H1 (cell line): ENCODE data around the gene EXOC2. TPM values are rescaled to one million over a fixed set of nuclear protein-coding genes. Genes with fewer than 3 reads are reported as not detected.
A peak's percentile ranks its signal among the peaks of the same experiment; 100 is the strongest.

Experiments
- CTCF ChIA-PET: fragments of 300-600 bp; sonication (Branson Sonifier 250); formaldehyde crosslinking; loops from one replicate; lab custom pipeline; 2021; ENCODE audit not compliant: partially characterized antibody; lab: Charles Lee
- POLR2A ChIA-PET: fragments of 300-600 bp; sonication (Branson Sonifier 250); formaldehyde crosslinking; loops from one replicate; lab custom pipeline; 2021; ENCODE audit warnings: inconsistent platforms; ENCODE audit not compliant: partially characterized antibody; lab: Charles Lee
- DNase-seq, 2 experiments: peaks; one replicate each; pipeline versions ENCODE4 v3.0.0 to v3.0.0-alpha.2; 2010 to 2022; ENCODE audit warnings: low spot score in 2 of 2, low read depth in 1 of 2, mixed read lengths in 1 of 2
- FAIRE-seq: peaks from 2 replicates; lab custom pipeline; 2011; peaks lifted over from hg19 to GRCh38; lab: Jason Lieb, UNC
- H2AFZ ChIP-seq: 2 replicates; pipeline ENCODE4 v1.8.1; 2012; ENCODE audit warnings: low read length, inconsistent platforms
- H2AK5ac ChIP-seq: 2 replicates; pipeline ENCODE4 v1.6.1; 2013; ENCODE audit warnings: low read depth, low read length
- H2BK120ac ChIP-seq: replicated peaks from 2 replicates; pipeline ENCODE3; 2013; ENCODE audit warnings: low read depth, low read length, inconsistent platforms
- H2BK12ac ChIP-seq: 2 replicates; pipeline ENCODE4 v1.6.1; 2013; ENCODE audit warnings: low read depth, low read length
- H2BK15ac ChIP-seq: 2 replicates; pipeline ENCODE4 v1.6.1; 2013; ENCODE audit warnings: low read length
- H2BK20ac ChIP-seq: 2 replicates; pipeline ENCODE4 v1.6.1; 2013; ENCODE audit warnings: low read length
- H2BK5ac ChIP-seq: 2 replicates; pipeline ENCODE4 v1.6.1; 2013; ENCODE audit warnings: low read depth, low read length
- H3K14ac ChIP-seq: 2 replicates; pipeline ENCODE4 v1.6.1; 2013; ENCODE audit warnings: inconsistent platforms; ENCODE audit not compliant: insufficient read length
- H3K18ac ChIP-seq: 2 replicates; pipeline ENCODE4 v1.6.1; 2013; ENCODE audit warnings: low read length; ENCODE audit errors: extremely low read depth
- H3K23ac ChIP-seq: 2 replicates; pipeline ENCODE4 v1.6.1; 2013; ENCODE audit warnings: inconsistent platforms; ENCODE audit not compliant: insufficient read length
- H3K23me2 ChIP-seq: 2 replicates; pipeline ENCODE4 v1.6.1; 2013; ENCODE audit warnings: low read depth, low read length
- H3K27ac ChIP-seq: 2 replicates; pipeline ENCODE4 v1.6.1; 2011; ENCODE audit warnings: low read depth, low read length, inconsistent platforms
- H3K27me3 ChIP-seq, 4 experiments: replicated peaks in 1 of 4; 1 replicate in 1 of 4; 2 replicates in 3 of 4; pipeline versions ENCODE4 v1.6.1 to v1.8.1; 2011 to 2013; ENCODE audit warnings: low read length in 3 of 4, mild to moderate bottlenecking in 3 of 4, inconsistent platforms in 2 of 4, mixed read lengths in 2 of 4, moderate library complexity in 1 of 4; ENCODE audit not compliant: control insufficient read depth in 3 of 4, insufficient read depth in 3 of 4; ENCODE audit errors: extremely low read depth in 1 of 4
- H3K36me3 ChIP-seq, 4 experiments: 2 replicates each; pipeline versions ENCODE4 v1.6.1 to v1.8.1; 2011 to 2013; ENCODE audit warnings: mild to moderate bottlenecking in 4 of 4, low read length in 3 of 4, moderate library complexity in 2 of 4, control low read depth in 1 of 4, inconsistent platforms in 1 of 4; ENCODE audit not compliant: insufficient read depth in 4 of 4, control insufficient read depth in 2 of 4
- H3K4ac ChIP-seq: replicated peaks from 2 replicates; pipeline ENCODE3; 2013; ENCODE audit warnings: low read length, low read depth, mixed read lengths, inconsistent platforms; ENCODE audit not compliant: insufficient read length
- H3K4me1 ChIP-seq, 4 experiments: replicated peaks in 1 of 4; 1 replicate in 1 of 4; 2 replicates in 3 of 4; pipeline versions ENCODE4 v1.6.1 to v1.8.1; 2011 to 2013; ENCODE audit warnings: low read length in 3 of 4, inconsistent platforms in 2 of 4, mixed read lengths in 1 of 4; ENCODE audit not compliant: insufficient read depth in 4 of 4, control insufficient read depth in 3 of 4
- H3K4me2 ChIP-seq, 2 experiments: 2 replicates each; pipeline versions ENCODE4 v1.6.1 to v1.8.1; 2011 to 2013; ENCODE audit warnings: low read depth in 2 of 2, low read length in 2 of 2, control low read depth in 1 of 2, inconsistent platforms in 1 of 2, mild to moderate bottlenecking in 1 of 2; ENCODE audit not compliant: insufficient read depth in 1 of 2
- H3K4me3 ChIP-seq, 4 experiments: fragments of 200-600, 300-600 bp in 1 of 4; sonication (generic), shearing (Covaris generic), sonication (Bioruptor Twin) in 1 of 4; 2 replicates each; pipeline versions ENCODE4 v1.5.1 to v1.8.1; 2011 to 2016; ENCODE audit warnings: low read length in 4 of 4, low read depth in 3 of 4, control low read depth in 2 of 4, inconsistent platforms in 2 of 4, mild to moderate bottlenecking in 2 of 4, mixed read lengths in 1 of 4, moderate library complexity in 1 of 4; ENCODE audit not compliant: insufficient read depth in 2 of 4; ENCODE audit errors: extremely low read depth in 1 of 4
- H3K56ac ChIP-seq: replicated peaks from 2 replicates; pipeline ENCODE3; 2013; ENCODE audit warnings: low read depth, mild to moderate bottlenecking, mixed read lengths, low read length, inconsistent platforms; ENCODE audit not compliant: insufficient read length
- H3K79me1 ChIP-seq: 2 replicates; pipeline ENCODE4 v1.6.1; 2013; ENCODE audit warnings: low read depth, low read length, control low read depth
- H3K79me2 ChIP-seq, 2 experiments: 2 replicates each; pipeline versions ENCODE4 v1.6.1 to v1.8.1; 2012 to 2013; ENCODE audit warnings: low read length in 2 of 2, mild to moderate bottlenecking in 2 of 2, inconsistent platforms in 1 of 2; ENCODE audit not compliant: insufficient read depth in 2 of 2, control insufficient read depth in 1 of 2
- H3K9ac ChIP-seq, 4 experiments: replicated peaks in 1 of 4; 1 replicate in 1 of 4; 2 replicates in 3 of 4; pipeline versions ENCODE4 v1.6.1 to v1.8.1; 2011 to 2013; ENCODE audit warnings: low read depth in 3 of 4, low read length in 3 of 4, control low read depth in 2 of 4, mild to moderate bottlenecking in 2 of 4, moderate library complexity in 2 of 4, inconsistent platforms in 1 of 4; ENCODE audit errors: extremely low read depth in 1 of 4
- H3K9me3 ChIP-seq, 2 experiments: 2 replicates each; pipeline versions ENCODE4 v1.6.1 to v1.8.1; 2012 to 2013; ENCODE audit warnings: mild to moderate bottlenecking in 2 of 2, moderate library complexity in 2 of 2, control low read depth in 1 of 2, inconsistent platforms in 1 of 2, low read depth in 1 of 2, low read length in 1 of 2, mixed read lengths in 1 of 2; ENCODE audit not compliant: insufficient read depth in 2 of 2
- H4K20me1 ChIP-seq, 2 experiments: replicated peaks in 1 of 2; 2 replicates each; pipeline versions ENCODE3 to v1.8.1; 2011 to 2013; ENCODE audit warnings: inconsistent platforms in 2 of 2, low read length in 2 of 2, mild to moderate bottlenecking in 1 of 2; ENCODE audit not compliant: insufficient read depth in 2 of 2, control insufficient read depth in 1 of 2
- H4K5ac ChIP-seq: 2 replicates; pipeline ENCODE4 v1.6.1; 2013; ENCODE audit warnings: low read length, low read depth, mixed read lengths, inconsistent platforms; ENCODE audit not compliant: insufficient read length
- H4K8ac ChIP-seq: 2 replicates; pipeline ENCODE4 v1.8.0; 2013; ENCODE audit warnings: mild to moderate bottlenecking, moderate library complexity, low read length, inconsistent platforms; ENCODE audit not compliant: insufficient read depth; ENCODE audit errors: extremely low read depth
- H4K91ac ChIP-seq: replicated peaks from 2 replicates; pipeline ENCODE3; 2013; ENCODE audit warnings: low read length, mixed read lengths, inconsistent platforms; ENCODE audit not compliant: insufficient read length
- ATF3 ChIP-seq: IDR thresholded peaks from 2 replicates; pipeline ENCODE4 v1.6.1; 2011; ENCODE audit warnings: low read depth, mild to moderate bottlenecking, low read length; ENCODE audit not compliant: insufficient read depth
- EGR1 ChIP-seq: IDR thresholded peaks from 2 replicates; pipeline ENCODE4 v1.6.1; 2011; ENCODE audit warnings: low read depth, low read length, borderline replicate concordance
- KDM4A ChIP-seq: IDR thresholded peaks from one replicate; pipeline ENCODE4 v1.7.1; 2012; ENCODE audit warnings: low read depth, mild to moderate bottlenecking, moderate library complexity, low read length, inconsistent platforms; ENCODE audit not compliant: severe bottlenecking
- NRF1 ChIP-seq: IDR thresholded peaks from 2 replicates; pipeline ENCODE4 v1.6.1; 2011; ENCODE audit warnings: mild to moderate bottlenecking, low read depth, low read length, improper control_type of control experiment
- SAP30 ChIP-seq: fragments of 300-600 bp; sonication (generic); IDR thresholded peaks from 2 replicates; pipeline ENCODE4 v1.7.1; 2012; ENCODE audit warnings: low read length, moderate library complexity, mild to moderate bottlenecking, inconsistent platforms; ENCODE audit not compliant: insufficient read depth, insufficient replicate concordance
- WGBS, 2 experiments: shearing (Covaris generic) in 1 of 2; methylation state at CpG; one replicate each; pipeline versions ENCODE4 v1.1.6 to v1.1.7; 2013 to 2015; ENCODE audit warnings: low lambda C conversion rate in 2 of 2, mixed read lengths in 2 of 2, inconsistent platforms in 1 of 2, low coverage in 1 of 2, missing lambda C conversion rate in 1 of 2; ENCODE audit not compliant: insufficient replicate concordance in 2 of 2, insufficient coverage in 1 of 2, insufficient read length in 1 of 2; ENCODE audit errors: extremely low coverage in 1 of 2, missing lambda C conversion rate in 1 of 2; 5-methylcytosine and 5-hydroxymethylcytosine counted together
- polyA plus RNA-seq, 7 experiments: library from polyadenylated mRNA; depleted of rRNA in 3 of 7; stranded (reverse) in 5 of 7; unstranded in 2 of 7; fragments of >200 nt in 5 of 7; fragments of 200-250 nt in 2 of 7; gene quantifications; 1 replicate in 5 of 7; 2 replicates in 1 of 7; 4 replicates in 1 of 7; pipeline versions ENCODE4 v1.2.1 to v1.2.3, GENCODE V29; 2011 to 2013; ENCODE audit warnings: missing spikeins in 2 of 7, mixed read lengths in 2 of 7
- total RNA-seq: library from RNA; stranded (reverse); fragmentation: NEBNext Ultra II Directional; extraction: Animal tissue kit (Norgen Biotek cat#: 25700); gene quantifications from 2 replicates; pipeline ENCODE4 v1.2.1, GENCODE V29; 2021

The EXOC2 gene
- total and polyA plus RNA-seq, 2 of the 8 experiments (the other 6 are each of a cell fraction or from before 2014, with no cell fraction given) = 25.5 to 44.4 TPM

- Histone ChIP-seq H2BK120ac (no peak overlapping the region), H3K27me3 (peaks cover 0 to 2% (median 0%) of the 10 kb centered on the region in 4 experiments; a peak in 2 of 7 replicates), H3K18ac (no peak overlapping the region), H3K79me1 (no peaks in the 10 kb centered on the region), H3K36me3 (no peaks in the 10 kb centered on the region; a peak in 1 of 8 replicates), H3K4me3 (no peak overlapping the region), H3K56ac (no peak overlapping the region), H3K9me3 (no peaks in the 10 kb centered on the region), H2BK15ac (no peak overlapping the region), H3K4me1 (peaks cover 0 to 4% (median 2%) of the 10 kb centered on the region in 4 experiments; a peak in 3 of 7 replicates), H3K23me2 (peaks cover 9% of the 10 kb centered on the region), H2BK5ac (no peak overlapping the region), H2BK12ac (peak overlapping the region; percentile 44; the same call in 1 of the 2 replicates), H3K4ac (no peak overlapping the region), H4K91ac (no peak overlapping the region), H2BK20ac (no peak overlapping the region), H4K5ac (no peak overlapping the region), H3K9ac (no peak overlapping the region), H3K27ac (no peak overlapping the region), H4K20me1 (no peaks in the 10 kb centered on the region), H3K4me2 (no peak overlapping the region), H2AK5ac (no peak overlapping the region), H2AFZ (no peak overlapping the region), H3K23ac (no peak overlapping the region), H3K79me2 (no peaks in the 10 kb centered on the region), H3K14ac (no peak overlapping the region), H4K8ac (no peak overlapping the region)
- DNase-seq (no peak), FAIRE-seq (no peak)
- ChIA-PET POLR2A (interaction anchor here (0.8 to 2.1 kb wide), 2 partner anchors 8 to 22 kb away, joined by 3 to 5 read pairs; no protein-coding TSS in a partner anchor), CTCF (interaction anchor here (1.0 to 1.4 kb wide), 3 partner anchors 8 to 31 kb away, joined by 3 to 7 read pairs (median 4); no protein-coding TSS in a partner anchor)
- 93% methylated on average over 4 of the region's 4 CpGs; no CpG with 5 or more reads in 1 of the 2 experiments for WGBS, 2 experiments
- TF ChIP-seq KDM4A = no peak
- TF ChIP-seq ATF3 = no peak
- no peak for TF ChIP-seq NRF1
- no peak for TF ChIP-seq EGR1
- TF ChIP-seq SAP30 = no peak
Measured at GRCh38 chr6:714100-714499, 21.2 kb upstream of the EXOC2 start.
